Measurements from ENCODE around the gene TAF4. TPM values are rescaled to one million over a fixed set of nuclear protein-coding genes. Genes with fewer than 3 reads are reported as not detected.

TAF4 gene
- total and polyA plus RNA-seq, 7 donors, result 3.6 to 13.3 (median 8.9) TPM

DNA sequence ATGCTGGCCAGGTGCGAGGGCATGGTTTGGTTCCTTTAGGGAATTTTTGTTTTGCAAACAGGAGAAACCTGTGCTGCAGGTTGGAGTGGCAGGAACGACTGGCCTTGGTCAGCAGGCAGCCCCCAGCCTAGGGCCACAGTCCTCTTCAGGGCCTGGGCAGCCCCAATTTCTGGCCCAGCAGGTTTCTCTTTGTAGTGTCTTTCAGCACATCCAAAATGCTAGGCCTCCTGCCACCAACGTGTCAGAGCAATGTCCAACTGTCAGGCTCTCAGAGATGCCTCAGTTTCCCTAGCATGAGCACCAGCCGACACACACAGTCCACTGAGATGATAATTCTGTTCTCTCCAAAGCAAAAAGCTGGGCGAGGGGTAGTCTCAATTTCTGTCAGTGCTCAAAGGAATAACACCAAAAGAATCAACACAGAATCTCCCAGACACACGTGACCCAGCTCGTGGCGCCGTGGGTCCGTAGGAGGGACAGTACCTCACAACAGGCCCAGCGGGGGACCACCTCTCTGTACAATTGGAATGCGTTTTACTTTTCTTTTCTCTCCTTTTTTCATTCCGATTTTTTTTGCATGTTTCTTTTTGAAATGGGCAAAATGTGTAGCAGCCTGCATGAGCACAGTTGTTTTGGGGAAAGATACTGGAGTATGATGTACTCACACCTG, 125.9 kb downstream of the TAF4 start:
- WGBS, 2 donors, result 80 to 82% methylated on average over 13 of the region's 13 CpGs
- Histone ChIP-seq H3K4me3 (no peak overlapping the region), H3K4me1 (no peaks in the 10 kb centered on the region), H3K27ac (no peak overlapping the region), H3K9me3 (no peaks in the 10 kb centered on the region), H3K36me3 (no peaks in the 10 kb centered on the region), H3K27me3 (peaks cover 0 to 20% (median 12%) of the 10 kb centered on the region in 3 donors)
- TF ChIP-seq, protein P1, sequence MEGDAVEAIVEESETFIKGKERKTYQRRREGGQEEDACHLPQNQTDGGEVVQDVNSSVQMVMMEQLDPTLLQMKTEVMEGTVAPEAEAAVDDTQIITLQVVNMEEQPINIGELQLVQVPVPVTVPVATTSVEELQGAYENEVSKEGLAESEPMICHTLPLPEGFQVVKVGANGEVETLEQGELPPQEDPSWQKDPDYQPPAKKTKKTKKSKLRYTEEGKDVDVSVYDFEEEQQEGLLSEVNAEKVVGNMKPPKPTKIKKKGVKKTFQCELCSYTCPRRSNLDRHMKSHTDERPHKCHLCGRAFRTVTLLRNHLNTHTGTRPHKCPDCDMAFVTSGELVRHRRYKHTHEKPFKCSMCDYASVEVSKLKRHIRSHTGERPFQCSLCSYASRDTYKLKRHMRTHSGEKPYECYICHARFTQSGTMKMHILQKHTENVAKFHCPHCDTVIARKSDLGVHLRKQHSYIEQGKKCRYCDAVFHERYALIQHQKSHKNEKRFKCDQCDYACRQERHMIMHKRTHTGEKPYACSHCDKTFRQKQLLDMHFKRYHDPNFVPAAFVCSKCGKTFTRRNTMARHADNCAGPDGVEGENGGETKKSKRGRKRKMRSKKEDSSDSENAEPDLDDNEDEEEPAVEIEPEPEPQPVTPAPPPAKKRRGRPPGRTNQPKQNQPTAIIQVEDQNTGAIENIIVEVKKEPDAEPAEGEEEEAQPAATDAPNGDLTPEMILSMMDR (IDR thresholded peaks at IDR 0.05), result no peak
- TF ChIP-seq EP300 (IDR thresholded peaks at IDR 0.05) (no peak), POLR2AphosphoS5 (IDR thresholded peaks at IDR 0.05) (no peak), POLR2A (IDR thresholded peaks at IDR 0.05) (no peak)
- no peak for DNase-seq
- intact Hi-C loops (cut with DNase I), result no loop called here

DNA sequence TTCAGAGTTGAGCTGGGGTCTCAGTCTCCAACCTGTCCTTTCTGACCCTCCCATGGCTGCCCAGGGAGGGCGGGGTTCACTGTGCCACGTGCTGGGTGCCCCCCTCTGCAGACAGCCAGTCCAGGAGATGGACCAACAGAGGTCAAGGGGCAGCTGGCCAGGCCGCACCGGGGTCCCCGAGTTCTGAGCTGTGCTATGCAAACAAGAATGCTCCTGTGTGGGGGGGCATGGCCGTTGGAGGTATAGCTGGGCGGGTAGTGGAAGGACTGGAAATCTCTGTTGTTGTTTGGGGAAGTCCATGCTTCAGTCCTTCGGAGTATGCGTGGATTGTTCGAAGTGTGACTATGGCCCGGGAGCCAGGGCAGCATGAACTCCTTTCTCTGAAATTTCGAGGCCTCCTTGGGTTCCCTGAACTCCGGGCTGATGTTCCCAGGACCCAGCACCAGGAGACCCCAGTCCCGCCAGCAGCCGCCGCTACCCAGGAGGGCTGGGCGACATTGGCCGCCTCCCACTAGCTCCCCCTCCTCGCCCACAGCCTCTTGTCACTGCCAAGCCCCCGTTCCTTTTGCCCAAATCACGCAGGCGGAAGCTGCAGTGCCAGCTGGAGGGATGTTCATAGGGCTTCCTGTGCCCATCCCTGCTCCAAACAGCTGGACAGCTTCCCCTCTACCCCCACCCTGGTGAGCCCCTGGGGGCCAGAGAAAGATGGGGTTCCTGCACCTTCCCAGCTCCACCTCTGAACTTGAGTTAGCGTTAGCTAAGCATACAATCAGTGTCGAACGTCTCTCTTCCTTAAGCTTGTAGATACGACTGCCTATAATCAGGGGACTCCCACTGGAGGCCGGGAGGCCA, 126.6 kb downstream of the TAF4 start:
- Histone ChIP-seq H3K27me3 (peaks cover 0 to 24% (median 12%) of the 10 kb centered on the region in 3 donors), H3K36me3 (no peaks in the 10 kb centered on the region), H3K27ac (no peak overlapping the region), H3K9me3 (no peaks in the 10 kb centered on the region), H3K4me3 (no peak overlapping the region), H3K4me1 (no peaks in the 10 kb centered on the region)
- TF ChIP-seq EP300 (IDR thresholded peaks at IDR 0.05) (no peak), POLR2A (IDR thresholded peaks at IDR 0.05) (no peak), POLR2AphosphoS5 (IDR thresholded peaks at IDR 0.05) (no peak)
- TF ChIP-seq, protein P1 (IDR thresholded peaks at IDR 0.05), result no peak
- peak; percentile 62 for DNase-seq
- intact Hi-C loops (cut with DNase I), result no loop called here
- WGBS, 2 donors, result 72 to 80% methylated on average over 27 of the region's 27 CpGs

DNA sequence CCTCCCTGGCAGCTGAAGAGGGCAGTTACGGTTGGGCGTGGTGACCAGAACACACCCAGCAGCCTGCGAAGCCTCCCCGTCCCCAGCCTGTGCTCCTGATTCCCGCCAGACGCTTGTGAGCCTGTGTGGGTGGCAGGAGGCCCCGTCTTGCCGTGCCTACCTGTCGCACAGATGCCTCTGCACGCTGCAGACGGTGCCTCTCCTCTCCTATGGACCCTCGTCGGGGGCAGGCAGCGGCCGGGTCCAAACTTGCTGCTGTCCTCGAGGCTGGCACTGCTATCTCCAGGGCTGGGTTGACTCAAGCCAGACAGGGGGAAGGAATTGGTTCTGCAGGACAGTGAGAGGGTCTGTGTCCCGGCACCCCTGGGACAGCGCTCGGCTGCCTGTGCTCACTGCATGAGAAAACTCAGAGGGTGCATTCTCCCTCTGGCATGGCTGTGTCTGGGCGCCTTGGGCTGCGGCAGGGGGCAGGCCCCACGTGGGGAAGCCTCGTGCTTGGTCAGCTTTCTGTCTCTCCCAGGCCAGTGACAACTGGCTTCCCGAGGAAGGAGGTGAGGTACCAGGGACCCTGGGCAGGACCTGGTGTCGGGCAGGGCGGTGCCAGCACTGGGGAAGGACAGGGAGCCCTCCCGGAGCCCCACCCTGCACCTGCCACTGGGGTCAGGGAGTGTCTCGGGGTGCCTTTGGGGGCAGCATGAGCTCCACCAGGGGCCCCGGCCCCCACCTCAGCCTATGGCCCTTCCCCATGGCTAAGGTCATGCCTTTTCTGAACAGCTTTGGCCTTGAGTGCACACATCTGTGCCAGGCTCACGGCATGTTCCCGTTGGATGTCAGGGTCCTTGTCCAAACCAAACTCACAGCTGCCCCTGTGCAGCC, 127.5 kb downstream of the TAF4 start:
- no peak overlapping the region for H3K27ac ChIP-seq
- H3K9me3 ChIP-seq, result no peaks in the 10 kb centered on the region
- DNase-seq, result peak; percentile 52
- H3K36me3 ChIP-seq, result no peaks in the 10 kb centered on the region
- intact Hi-C loops (cut with DNase I), result no loop called here
- peaks cover 0 to 26% (median 12%) of the 10 kb centered on the region in 3 donors for H3K27me3 ChIP-seq
- no peak for TF ChIP-seq POLR2A (IDR thresholded peaks at IDR 0.05)
- TF ChIP-seq POLR2AphosphoS5 (IDR thresholded peaks at IDR 0.05), result no peak
- TF ChIP-seq EP300 (IDR thresholded peaks at IDR 0.05), result no peak
- TF ChIP-seq, protein P1 (IDR thresholded peaks at IDR 0.05), result no peak
- 29 to 74% methylated on average over 31 of the region's 31 CpGs for WGBS, 2 donors
- H3K4me1 ChIP-seq, result no peaks in the 10 kb centered on the region
- no peak overlapping the region for H3K4me3 ChIP-seq

DNA sequence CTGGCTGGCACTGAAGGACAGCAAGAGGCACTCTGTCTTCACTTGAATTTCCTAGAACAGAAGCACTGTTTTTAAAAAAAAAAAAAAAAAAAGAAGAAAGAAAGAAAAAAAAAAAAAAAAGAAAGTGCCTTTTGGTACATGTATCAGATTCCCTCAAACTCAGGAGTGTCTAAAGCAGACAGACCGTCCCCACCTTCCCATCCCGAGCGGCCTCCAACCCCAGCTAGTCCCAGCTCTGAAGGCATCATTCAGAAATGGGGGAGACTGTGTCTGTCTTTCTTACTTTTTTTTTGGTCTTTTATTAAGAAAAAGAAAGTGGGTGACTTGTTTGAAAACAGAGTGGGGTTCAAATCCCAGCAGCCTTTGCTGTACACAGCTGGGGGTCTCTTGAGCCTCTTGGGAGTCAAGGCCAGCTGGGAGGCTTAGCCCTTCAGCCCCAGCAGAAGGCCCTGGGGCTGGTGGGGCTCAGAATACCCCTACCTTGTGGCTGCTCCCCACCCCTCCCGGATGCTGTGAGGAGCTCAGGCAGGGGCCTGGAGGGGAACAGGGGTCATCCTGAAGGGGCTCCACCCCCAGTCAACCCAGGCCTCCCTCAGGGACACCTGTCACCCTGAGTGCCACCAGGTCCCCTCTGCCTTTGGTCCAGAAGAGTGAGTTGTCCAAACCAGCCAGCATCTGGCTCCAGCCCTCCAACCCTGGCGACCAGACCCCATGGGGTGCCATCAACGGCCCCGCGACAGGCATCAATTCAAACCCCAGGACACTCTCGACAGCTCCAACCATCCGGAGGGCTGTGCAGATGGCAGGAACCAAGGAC, 128.3 kb downstream of the TAF4 start:
- Histone ChIP-seq H3K27me3 (peaks cover 0 to 26% (median 12%) of the 10 kb centered on the region in 3 donors), H3K9me3 (no peaks in the 10 kb centered on the region), H3K27ac (no peak overlapping the region), H3K4me3 (no peak overlapping the region), H3K36me3 (no peaks in the 10 kb centered on the region), H3K4me1 (no peaks in the 10 kb centered on the region)
- TF ChIP-seq POLR2A (IDR thresholded peaks at IDR 0.05), result no peak
- TF ChIP-seq, protein P1 (IDR thresholded peaks at IDR 0.05), result no peak
- TF ChIP-seq POLR2AphosphoS5 (IDR thresholded peaks at IDR 0.05), result no peak
- TF ChIP-seq EP300 (IDR thresholded peaks at IDR 0.05), result no peak
- WGBS, 2 donors, result 65 to 76% methylated on average over 10 of the region's 10 CpGs
- intact Hi-C loops (cut with DNase I), result no loop called here
- DNase-seq, result peak; percentile 27

Measured in sigmoid colon (tissue), 7 donors.